GM19240 (cell line): ENCODE results near the gene ALKBH3.

Experiments used
- DNase-seq: peaks from one replicate; pipeline ENCODE4 v3.0.0; 2011; ENCODE audit warnings: low spot score; ENCODE audit not compliant: insufficient read length

The ALKBH3 gene

DNA sequence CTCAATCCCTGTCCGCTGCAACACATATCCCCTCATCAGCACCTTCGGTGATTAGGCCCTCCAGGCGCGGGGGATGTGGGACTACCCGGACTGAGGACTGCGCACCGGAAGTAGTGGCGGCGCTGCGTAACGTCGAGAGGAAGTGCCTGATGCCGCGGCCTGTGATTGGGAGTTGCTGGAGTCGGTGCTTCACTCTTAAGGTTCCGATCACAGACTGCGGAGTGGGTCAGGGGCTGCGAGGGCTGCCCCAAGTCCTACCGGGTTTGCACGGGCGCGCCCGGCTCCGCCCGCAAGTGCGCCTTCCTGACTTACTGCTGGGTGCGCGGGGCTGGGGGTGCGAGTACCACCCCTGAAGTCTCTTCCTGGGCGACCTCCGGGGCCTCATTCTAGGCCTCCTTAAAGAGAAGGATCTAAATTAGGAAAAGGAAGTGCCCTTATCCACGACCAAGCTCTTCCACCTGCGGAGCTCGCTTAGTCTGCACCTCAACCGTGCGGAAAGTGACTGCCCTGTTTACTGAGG, at the start of gene ALKBH3:
ALKBH3 (plus strand) TSS at position 192 of the 520 bp plus-strand sequence. CDS start 1,822 bp downstream, outside the sequence.
- DNase-seq: peak; percentile 71

DNA sequence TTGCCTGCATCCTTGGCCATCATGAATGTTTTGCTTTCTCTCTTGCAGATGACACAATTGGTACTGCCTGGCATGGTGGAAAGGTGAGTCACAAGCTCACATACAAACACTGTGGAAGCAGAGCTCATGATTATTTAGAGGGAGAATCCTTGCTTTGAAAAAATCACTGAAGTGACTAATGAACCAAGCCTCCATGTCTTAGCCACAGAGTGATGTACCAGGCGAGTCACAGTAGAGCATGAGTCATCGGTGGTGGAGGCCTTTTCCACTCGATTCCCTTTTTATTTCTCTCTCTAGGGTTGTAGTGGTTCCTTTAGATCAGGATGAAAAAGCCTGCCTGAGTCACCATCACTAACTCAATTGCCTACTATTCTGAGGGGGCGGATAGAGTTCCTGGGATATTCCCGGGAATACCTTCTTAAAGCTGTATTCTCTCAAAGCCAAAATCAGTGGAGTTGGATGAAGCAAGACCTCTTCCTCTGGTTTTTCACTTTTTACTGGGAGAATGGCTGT, 49.6 kb upstream of the ALKBH3 start:
- no peak for DNase-seq

DNA sequence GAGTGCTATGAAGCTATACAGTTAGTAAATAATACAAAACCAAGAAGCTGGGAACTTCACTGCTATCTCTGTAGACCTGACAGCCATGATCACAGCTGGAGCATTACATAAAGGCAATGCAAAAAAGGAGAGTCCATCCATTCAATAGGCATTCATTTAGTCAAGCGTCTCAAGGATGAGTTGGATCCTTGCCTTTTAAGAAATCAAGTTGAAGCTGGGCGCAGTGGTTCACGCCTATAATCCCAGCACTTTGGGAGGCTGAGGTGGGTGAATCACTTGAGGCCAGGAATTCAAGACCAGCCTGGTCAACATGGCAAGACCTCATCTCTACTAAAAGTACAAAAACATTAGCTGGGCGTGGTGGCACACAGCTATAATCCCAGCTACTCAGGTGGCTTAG, 48.1 kb upstream of the ALKBH3 start:
- no peak for DNase-seq

DNA sequence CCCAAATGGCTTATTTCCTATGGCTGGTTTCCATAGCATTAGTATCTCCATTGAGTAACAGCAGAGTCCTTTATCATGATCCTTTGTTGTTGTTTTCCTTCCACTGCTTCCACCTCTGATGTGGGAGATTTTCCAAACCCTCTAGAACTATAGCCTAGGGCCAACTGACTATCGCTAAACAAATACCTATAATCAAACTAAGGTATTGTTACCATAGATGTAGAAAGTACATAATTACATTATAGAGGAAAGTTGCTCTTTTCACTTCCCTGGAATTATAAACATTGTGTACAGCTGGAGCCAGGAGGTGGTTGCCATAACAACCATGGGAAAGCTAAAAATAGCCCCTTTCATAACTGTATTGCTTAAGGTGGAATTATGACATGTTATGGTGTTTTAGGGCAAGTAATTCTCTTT, 47.0 kb upstream of the ALKBH3 start:
- no peak for DNase-seq

DNA sequence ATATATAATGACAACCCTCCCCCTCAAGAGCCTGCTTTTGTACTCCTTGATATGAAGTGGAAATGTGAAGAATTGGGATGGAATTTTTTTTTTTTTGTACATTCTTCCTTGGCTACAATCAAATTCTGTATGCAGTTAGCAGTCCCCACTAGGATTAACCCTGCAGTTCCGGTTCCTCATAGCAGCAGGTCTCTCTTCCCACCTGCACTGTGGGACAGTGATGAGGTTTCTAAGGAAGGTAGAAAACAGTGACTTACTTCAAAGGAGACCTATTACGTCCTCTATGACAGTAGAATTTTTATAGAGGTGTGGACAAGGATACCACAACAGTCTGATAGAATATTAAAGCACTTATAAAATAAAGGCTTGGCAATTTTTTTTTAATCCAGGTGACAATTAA, 46.3 kb upstream of the ALKBH3 start:
- DNase-seq: no peak

DNA sequence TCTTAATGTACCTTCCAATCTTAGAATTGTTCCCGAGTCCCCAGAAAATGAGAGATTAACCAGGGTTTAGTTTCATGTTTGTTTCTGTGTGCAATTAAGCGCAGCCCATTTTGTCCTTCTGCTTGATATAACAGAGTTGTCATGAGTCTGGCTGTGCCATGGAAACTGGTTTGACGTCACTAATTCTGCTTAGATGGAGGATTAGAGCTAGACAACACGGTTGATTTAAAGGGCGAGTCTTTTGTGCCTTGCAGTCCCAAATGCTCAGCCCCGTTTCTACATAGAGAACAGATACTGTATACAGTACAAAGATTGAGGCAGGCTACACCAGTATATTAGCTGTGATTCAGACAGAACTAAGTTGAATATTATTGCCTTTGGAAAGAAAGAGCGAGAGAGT, 45.5 kb upstream of the ALKBH3 start:
- DNase-seq: no peak

DNA sequence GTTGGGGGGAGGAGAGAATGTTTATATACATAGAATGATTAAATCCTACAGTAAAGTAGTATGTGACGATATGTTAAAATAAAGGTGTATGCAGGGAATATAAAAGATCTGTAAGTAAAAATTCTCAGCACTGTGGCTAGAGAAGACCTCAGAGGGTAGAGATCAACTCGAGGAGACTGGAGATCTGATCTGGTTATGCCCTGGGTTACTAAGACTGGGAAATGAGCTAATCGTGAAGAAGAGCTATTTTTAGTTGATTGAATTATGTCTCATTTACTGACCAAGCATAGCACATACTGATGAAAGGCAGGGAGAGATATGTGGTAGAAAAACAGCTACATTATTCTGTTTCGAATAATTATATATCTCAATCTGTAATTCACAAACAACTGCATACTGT, 42.8 kb upstream of the ALKBH3 start:
- DNase-seq: no peak

DNA sequence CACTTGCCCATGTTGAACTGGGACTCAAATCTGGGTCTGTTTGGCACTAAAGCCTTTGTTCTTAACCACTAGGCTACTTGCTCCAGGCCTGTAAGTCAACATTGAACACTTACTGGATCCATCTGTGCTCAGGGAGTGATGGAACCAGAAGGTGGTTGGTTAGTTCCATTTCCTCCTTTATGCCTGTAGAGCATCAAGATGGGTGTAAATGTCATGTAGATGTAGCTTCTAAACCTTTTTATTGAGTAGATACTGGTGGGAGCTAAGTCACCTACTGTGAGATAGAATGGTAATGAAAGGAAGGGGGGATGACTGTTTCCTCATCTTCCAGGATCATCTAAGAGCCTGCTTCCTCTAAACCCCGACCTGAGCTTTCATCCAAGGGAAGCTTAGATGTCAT, 38.6 kb upstream of the ALKBH3 start:
- DNase-seq: no peak

DNA sequence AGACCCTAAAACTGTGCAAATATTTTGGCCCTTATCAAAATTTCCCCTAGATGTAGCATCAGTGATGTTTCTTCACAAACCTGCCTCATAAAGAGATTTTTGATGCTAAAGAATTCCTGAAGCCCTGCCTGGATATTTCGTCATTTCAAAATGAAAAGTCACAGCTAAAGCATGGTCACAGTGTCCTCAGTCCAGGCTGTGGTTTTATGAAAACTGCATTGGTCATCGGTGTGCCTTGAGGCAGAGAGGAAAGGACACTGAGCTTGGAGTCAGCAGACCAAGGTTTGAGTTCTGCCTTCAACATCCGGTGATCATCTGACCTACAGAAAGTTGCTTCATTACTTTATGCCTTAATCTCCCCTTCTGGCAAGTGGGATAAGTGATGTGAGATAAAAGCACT, 34.8 kb upstream of the ALKBH3 start:
- no peak for DNase-seq

DNA sequence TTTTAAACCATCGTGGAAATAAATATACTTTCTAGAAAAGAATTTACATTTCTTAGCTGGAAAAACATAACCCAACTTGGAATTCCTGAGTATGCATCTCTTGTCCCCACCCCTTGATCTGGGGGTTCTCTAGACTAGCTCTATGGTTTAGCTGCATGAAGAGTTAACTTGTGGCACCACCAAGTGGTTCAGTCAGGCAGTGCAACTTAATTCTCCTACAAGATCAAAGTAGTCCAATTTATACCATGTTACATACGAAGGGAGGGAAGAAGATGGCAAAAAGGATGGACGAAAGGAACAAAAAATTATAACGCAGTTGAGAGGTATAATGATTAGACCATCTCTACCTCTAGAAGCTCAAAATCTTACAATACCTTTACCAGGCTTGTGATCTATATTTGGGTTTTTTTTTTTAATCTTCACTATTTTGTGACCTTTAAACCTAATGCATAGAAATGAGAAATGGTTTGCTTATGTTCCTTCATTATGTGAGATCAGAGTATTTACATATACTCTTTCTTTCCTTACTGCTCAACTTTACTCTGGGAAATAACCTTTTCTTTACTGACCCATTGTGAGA, 28.5 kb upstream of the ALKBH3 start:
- peak; percentile 34 for DNase-seq

DNA sequence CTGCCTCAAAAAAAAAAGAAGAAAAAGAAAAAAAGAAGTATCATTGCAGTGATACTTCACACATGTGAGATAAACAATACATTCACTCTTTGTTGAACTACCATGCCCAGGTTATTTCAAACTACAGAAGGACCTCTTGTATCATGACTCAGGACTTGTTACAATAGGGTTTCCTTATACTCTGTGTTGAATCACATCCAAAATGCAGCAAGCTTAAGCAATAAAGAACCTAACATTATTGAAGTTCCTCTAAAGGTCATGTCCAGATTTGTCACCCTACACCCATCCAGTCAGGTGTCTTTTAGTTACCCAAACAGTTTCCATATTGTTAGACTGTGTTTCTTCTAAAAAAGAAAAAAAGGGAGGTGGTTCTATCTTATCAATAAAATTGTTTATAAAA, 26.9 kb upstream of the ALKBH3 start:
- no peak for DNase-seq

DNA sequence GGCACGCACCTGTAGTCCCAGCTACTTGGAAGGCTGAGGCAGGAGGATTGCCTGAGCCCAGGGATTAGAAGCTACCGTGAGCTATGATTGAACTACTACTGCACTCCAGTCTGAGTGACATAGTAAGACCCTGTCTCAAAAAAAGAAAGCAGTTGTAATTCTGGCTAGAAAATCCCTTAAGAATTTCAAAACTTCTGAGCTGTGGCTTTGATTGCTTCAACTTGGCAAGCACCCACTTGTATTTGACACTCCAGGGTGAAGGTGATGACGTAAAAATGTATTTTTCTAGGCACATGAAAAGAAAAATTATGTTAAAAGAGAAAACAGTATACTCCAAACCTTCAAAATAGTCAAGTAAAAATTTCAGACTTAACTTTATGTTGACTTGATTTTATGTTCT, 23.6 kb upstream of the ALKBH3 start:
- DNase-seq: no peak

DNA sequence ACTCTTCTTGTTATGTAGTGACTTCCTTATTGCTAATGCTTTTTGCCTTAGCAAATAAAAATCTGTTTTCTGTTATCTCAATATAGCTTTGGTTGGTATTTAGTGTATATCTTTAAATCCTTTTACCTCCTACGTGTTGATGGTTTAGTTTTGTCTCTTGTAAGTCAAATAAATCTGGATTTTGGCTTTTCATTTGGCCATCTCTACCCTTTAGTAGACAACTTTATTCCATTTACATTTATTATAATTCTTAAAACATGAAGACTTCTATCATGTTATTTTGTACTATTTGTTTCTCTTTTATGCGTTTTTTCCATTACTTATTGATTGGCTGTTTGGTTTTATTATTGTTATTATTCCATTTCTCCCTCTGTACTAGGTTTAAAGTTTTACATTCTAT, 19.5 kb upstream of the ALKBH3 start:
- DNase-seq: no peak

DNA sequence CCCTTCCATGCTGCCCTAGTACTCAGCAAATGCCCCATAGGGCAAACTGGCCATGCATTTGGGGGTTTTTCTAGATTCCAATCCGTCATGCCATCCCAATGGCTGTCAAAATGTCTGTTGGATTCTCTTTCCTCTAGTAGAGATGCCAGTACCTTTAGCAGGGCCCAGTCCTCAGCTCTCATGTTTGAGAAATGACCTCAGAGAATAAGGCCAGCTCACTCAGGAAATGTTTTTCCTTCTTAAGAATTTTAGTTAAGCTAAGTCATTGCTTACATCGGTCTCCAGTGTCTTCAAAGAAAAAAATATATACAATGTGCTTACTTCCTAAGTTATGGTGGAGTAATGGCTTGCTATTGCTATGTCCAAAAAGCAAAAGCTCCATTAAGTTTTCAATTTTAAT, 14.1 kb upstream of the ALKBH3 start:
- DNase-seq: no peak

DNA sequence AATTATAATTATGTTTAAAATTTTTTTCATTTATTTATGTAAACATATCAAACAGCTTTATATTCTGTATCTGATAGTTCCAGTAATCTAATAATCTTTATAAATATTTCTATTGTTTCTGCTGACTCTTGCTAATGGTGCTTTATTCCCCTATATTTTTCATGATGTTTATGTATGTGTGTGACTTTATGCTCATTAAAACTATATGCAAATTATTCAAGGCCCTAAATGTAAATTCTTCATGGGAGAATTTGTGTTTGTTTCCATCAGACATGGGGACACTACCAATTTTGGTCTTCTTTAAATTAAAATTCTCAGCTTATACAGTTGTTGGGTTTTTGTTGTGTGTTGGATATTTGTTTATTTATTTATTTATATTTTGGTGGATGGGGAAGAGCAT, 13.7 kb upstream of the ALKBH3 start:
- no peak for DNase-seq

DNA sequence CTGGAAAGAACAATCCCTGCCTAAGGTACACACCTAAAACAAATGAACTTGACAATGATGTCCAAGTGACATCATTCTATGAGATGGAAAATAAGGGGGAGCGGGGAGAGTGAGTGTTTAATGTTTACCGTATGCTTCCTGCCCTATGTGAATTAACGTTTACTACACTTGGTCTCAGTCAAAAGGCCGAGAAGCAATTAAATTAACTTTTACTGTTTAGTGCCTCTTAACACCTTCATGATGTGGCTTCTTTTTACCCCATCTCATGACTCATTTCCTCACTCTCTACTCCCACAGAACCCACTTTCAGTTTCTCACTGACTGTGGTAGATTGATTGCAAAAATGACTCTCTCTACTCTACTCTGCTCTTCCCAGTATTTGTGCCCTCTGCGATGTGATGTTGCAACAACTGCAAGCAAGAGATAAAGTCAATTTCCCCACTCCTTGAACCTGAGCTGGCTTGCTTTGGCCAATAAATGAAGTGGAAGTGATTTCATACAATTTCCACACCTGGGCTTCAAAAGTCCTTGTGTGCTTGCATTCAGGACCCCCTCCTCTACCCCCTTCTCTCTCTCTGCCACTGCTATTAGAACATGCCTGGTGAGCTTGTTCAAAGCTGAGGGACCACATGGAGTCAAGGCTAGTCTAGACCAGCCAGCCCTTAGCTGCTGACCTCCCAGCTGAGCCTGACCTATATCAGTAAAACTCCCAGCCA, 11.6 kb upstream of the ALKBH3 start:
- DNase-seq: peak; percentile 59

DNA sequence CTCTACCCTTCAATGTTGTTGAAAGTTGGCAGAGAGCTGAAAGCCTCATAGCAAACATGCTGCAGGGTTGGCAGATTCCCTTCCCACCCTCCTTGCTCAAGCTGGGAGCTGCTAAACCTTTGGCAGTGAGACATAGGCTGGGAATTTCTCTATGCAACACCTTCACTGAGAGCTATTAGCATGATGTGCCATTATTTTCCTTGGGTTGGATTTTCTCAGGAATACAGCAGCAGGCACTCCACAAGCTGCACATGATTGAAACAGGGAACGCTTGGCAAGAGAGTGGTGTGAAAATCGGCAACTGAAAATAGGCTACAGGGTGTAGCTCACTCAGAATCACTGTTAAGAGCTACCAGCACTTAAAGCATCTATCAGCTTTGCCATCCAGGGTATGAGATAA, 9.6 kb upstream of the ALKBH3 start:
- no peak for DNase-seq

DNA sequence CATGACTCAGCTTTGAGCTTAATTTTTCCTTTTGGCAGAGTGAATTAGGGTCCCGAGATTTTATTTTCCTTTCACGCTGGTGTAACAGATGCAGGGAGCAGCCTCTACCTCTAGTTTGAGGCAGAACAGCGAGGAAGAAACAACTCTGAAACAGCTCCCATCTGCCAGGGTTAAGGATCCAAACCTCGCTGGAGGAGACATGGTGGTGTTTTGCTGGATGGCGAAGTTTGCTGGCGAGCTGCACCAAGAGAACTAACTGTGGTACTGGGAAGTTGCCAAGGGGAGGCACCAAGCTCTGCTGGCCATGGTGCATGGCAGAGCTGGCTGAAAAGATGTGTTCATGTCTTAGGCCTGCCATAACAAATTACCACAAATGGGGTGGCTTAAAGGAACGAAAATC, 7.6 kb upstream of the ALKBH3 start:
- DNase-seq: no peak

DNA sequence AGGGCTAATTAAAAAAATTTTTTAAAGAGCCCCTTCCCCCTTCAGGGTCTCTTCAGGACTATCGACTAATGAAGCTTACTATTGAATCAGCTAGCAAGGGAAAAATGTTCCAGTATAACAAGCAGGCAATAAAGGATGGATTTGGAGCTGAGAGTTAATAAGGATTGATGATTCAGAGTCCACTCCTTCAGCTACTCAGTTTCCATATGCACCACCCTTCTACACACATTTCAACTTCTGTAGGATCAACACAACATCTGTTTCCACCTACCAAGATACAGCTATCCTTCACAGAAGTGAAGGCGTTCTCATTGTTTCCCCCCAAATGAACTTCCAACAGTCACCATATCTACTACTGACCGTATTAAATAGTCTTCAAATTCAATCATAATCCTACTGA, 6.6 kb upstream of the ALKBH3 start:
- DNase-seq: no peak

DNA sequence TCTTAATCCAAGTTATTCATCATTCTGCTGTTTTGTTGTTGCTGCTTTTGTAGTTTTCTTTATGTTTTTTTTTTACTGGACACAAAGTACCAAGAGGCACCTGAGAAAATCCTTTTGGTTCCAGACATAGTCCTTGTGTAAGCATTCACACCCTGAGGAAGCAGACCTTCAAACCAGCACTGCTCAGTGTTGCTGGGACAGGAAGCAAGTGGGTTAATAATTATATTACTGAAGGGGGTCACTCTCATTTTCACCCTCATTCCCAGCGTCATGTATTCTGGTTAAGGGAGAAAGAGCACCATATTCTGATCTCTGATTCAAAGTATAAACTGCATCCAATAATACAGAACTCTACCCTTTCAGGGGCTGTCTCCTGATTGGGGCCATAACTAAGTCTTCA, 5.9 kb upstream of the ALKBH3 start:
- DNase-seq: no peak

DNA sequence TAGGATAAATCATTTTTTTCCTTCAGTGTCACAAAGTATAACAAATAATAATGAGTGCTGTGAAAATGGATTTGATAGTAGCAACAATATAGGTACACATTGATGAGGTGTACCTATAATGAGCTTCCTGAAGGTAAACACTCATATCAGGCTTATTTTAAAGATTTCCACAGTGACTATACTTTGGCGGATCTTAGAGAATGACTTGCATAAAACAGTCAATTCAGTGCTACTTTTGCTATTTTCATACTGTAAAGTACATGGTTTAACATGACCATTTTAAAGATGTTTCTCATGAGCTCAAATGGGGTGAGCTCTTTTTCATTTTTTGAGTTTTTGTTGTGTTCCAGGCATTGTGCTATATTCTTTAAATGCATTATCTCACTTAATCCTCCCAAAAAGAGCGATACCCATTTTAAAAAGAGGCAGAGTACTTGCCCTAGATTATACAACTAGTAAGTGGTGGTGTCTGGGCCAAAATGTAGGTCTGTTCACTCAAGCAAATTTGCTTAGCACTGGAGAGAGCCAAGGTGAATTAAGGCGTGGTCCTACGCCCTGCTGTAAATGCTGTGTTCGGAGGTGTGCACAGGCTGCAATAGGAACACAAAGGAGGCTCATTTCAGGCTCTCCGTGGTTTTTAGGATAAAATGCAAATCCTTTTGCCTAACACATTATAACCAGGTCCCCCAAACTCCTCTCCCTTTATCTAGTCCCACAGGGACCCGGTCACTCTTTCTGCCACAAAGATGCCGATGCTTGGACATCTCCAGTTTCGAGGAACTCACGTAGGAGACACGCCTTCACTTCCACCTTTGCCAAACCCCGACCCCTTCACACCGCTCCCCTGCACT, 617 bp upstream of the ALKBH3 start:
- no peak for DNase-seq

DNA sequence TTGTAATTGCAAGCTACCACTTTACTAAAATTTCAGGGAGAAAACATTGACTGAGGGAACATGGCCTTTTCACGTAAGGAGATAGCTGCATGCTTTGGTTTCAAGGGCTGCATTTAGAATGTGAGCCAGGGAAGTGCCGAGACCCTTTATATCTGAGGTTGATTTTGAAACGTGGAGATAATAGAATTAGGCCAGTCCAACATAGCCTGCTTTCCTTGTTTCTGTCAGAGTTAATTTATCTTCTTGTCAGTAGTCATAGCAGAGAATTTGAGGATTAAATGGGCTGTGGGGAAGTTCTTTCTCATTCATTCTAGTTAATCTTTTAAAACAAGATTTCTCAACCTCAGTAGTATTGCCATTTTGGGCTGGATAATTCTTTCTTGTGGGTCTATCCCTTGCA, 12.2 kb downstream of the ALKBH3 start:
- no peak for DNase-seq
